HL-60 (cell line): ENCODE data around the gene TMTC4.

Source experiments
- GABPA ChIP-seq: IDR thresholded peaks from 2 replicates; pipeline ENCODE4 v1.6.1; 2012; ENCODE audit warnings: low read depth
- POLR2AphosphoS5 ChIP-seq: IDR thresholded peaks from 2 replicates; pipeline ENCODE4 v1.6.1; 2012; ENCODE audit warnings: low read depth
- SPI1 ChIP-seq: IDR thresholded peaks from 2 replicates; pipeline ENCODE4 v1.6.1; 2012; ENCODE audit warnings: low read depth, mild to moderate bottlenecking, borderline replicate concordance
- TF ChIP-seq, protein P1 (sequence below): IDR thresholded peaks from one replicate; pipeline ENCODE4 v1.5.1; 2011; ENCODE audit warnings: low read length, control low read depth, inconsistent platforms; ENCODE audit not compliant: insufficient read depth
- TF ChIP-seq, protein P2 (sequence below): IDR thresholded peaks from 2 replicates; pipeline ENCODE4 v1.6.1; 2012; ENCODE audit warnings: low read depth; ENCODE audit not compliant: insufficient replicate concordance

- TF ChIP-seq, protein P1, sequence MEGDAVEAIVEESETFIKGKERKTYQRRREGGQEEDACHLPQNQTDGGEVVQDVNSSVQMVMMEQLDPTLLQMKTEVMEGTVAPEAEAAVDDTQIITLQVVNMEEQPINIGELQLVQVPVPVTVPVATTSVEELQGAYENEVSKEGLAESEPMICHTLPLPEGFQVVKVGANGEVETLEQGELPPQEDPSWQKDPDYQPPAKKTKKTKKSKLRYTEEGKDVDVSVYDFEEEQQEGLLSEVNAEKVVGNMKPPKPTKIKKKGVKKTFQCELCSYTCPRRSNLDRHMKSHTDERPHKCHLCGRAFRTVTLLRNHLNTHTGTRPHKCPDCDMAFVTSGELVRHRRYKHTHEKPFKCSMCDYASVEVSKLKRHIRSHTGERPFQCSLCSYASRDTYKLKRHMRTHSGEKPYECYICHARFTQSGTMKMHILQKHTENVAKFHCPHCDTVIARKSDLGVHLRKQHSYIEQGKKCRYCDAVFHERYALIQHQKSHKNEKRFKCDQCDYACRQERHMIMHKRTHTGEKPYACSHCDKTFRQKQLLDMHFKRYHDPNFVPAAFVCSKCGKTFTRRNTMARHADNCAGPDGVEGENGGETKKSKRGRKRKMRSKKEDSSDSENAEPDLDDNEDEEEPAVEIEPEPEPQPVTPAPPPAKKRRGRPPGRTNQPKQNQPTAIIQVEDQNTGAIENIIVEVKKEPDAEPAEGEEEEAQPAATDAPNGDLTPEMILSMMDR, result no peak
- TF ChIP-seq SPI1, result no peak
- no peak for TF ChIP-seq POLR2AphosphoS5
- TF ChIP-seq, protein P2, sequence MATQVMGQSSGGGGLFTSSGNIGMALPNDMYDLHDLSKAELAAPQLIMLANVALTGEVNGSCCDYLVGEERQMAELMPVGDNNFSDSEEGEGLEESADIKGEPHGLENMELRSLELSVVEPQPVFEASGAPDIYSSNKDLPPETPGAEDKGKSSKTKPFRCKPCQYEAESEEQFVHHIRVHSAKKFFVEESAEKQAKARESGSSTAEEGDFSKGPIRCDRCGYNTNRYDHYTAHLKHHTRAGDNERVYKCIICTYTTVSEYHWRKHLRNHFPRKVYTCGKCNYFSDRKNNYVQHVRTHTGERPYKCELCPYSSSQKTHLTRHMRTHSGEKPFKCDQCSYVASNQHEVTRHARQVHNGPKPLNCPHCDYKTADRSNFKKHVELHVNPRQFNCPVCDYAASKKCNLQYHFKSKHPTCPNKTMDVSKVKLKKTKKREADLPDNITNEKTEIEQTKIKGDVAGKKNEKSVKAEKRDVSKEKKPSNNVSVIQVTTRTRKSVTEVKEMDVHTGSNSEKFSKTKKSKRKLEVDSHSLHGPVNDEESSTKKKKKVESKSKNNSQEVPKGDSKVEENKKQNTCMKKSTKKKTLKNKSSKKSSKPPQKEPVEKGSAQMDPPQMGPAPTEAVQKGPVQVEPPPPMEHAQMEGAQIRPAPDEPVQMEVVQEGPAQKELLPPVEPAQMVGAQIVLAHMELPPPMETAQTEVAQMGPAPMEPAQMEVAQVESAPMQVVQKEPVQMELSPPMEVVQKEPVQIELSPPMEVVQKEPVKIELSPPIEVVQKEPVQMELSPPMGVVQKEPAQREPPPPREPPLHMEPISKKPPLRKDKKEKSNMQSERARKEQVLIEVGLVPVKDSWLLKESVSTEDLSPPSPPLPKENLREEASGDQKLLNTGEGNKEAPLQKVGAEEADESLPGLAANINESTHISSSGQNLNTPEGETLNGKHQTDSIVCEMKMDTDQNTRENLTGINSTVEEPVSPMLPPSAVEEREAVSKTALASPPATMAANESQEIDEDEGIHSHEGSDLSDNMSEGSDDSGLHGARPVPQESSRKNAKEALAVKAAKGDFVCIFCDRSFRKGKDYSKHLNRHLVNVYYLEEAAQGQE, result no peak
- no peak for TF ChIP-seq GABPA
Observed at GRCh38 chr13:100666124-100666523, 8.5 kb downstream of the TMTC4 start.
